Ovary (tissue), 3 donors: ENCODE data around the gene DNAAF2.

Experiments
- POLR2A ChIP-seq: fragments of 450-650 bp; IDR thresholded peaks from one replicate; pipeline ENCODE4 v1.6.1; 2017; ENCODE audit warnings: antibody characterized with exemption, mild to moderate bottlenecking, moderate library complexity
- TF ChIP-seq, protein P1 (sequence below), 3 donors: fragments of 450-650 bp in 2 of 3; fragments of 200-600 bp in 1 of 3; IDR thresholded peaks; one replicate each; pipeline versions ENCODE4 v1.5.1 to v1.8.0; 2016 to 2022; ENCODE audit warnings: antibody characterized with exemption in 3 of 3, mild to moderate bottlenecking in 1 of 3
- donor health status: DM: no; HTN: no; CAD: no.

DNA sequence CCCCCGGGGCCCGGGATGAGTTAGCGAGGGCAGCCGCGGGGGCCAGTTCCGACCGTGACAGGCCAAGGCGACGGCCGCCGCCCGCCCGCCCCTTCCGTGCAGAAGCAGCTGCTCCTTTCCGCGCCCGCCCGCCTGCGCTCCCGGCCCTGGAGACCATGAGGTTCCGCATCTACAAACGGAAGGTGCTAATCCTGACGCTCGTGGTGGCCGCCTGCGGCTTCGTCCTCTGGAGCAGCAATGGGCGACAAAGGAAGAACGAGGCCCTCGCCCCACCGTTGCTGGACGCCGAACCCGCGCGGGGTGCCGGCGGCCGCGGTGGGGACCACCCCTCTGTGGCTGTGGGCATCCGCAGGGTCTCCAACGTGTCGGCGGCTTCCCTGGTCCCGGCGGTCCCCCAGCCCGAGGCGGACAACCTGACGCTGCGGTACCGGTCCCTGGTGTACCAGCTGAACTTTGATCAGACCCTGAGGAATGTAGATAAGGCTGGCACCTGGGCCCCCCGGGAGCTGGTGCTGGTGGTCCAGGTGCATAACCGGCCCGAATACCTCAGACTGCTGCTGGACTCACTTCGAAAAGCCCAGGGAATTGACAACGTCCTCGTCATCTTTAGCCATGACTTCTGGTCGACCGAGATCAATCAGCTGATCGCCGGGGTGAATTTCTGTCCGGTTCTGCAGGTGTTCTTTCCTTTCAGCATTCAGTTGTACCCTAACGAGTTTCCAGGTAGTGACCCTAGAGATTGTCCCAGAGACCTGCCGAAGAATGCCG is 13.7 kb downstream of the DNAAF2 start:
- no peak for TF ChIP-seq POLR2A
- TF ChIP-seq, protein P1, sequence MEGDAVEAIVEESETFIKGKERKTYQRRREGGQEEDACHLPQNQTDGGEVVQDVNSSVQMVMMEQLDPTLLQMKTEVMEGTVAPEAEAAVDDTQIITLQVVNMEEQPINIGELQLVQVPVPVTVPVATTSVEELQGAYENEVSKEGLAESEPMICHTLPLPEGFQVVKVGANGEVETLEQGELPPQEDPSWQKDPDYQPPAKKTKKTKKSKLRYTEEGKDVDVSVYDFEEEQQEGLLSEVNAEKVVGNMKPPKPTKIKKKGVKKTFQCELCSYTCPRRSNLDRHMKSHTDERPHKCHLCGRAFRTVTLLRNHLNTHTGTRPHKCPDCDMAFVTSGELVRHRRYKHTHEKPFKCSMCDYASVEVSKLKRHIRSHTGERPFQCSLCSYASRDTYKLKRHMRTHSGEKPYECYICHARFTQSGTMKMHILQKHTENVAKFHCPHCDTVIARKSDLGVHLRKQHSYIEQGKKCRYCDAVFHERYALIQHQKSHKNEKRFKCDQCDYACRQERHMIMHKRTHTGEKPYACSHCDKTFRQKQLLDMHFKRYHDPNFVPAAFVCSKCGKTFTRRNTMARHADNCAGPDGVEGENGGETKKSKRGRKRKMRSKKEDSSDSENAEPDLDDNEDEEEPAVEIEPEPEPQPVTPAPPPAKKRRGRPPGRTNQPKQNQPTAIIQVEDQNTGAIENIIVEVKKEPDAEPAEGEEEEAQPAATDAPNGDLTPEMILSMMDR (IDR thresholded peaks at IDR 0.05), result no peak
